K562 (cell line): Measurements from ENCODE around the gene BRAF. TPM values are rescaled to one million over a fixed set of nuclear protein-coding genes. Genes with fewer than 3 reads are reported as not detected.

Source experiments
- ATAC-seq: fragments of 200-7000 bp; cut with Tn5 transposase; 3 replicates; pipeline ENCODE4 v1.9.1; 2020; ENCODE audit warnings: moderate library complexity
- BruUV-seq: library from RNA; stranded (reverse); fragments of 400-500 nt; replicated peaks from 2 replicates; lab custom pipeline; 2021; lab: Mats Ljungman, UMichigan
- CTCF ChIA-PET: fragments of 300-600 bp; formaldehyde crosslinking; extraction: SDS; loops from one replicate; lab custom pipeline; 2021; ENCODE audit warnings: low intra/inter-chr PET ratio; lab: Yijun Ruan, JAX
- POLR2A ChIA-PET: fragments of 300-600, 350-650 bp; sonication (Branson Sonifier 250); formaldehyde crosslinking; extraction: SDS; loops from one replicate; lab custom pipeline; 2021; ENCODE audit warnings: antibody characterized with exemption, inconsistent platforms; lab: Yijun Ruan, JAX
- DNase-seq, 4 experiments: peaks; one replicate each; pipeline versions ENCODE4 v3.0.0 to v3.0.0-alpha.2; 2011 to 2018; ENCODE audit warnings: low spot score in 3 of 4, mixed read lengths in 3 of 4; ENCODE audit errors: extremely low read depth in 1 of 4
- FAIRE-seq: peaks from 2 replicates; lab custom pipeline; 2011; peaks lifted over from hg19 to GRCh38; lab: Jason Lieb, UNC
- H2AFZ ChIP-seq: 2 replicates; pipeline ENCODE4 v1.6.0; 2011; ENCODE audit warnings: low read depth, low read length, control low read depth, inconsistent platforms
- H3K27ac ChIP-seq: fragments of 200-600 bp; 3 replicates; pipeline ENCODE4 v1.8.0; 2011; ENCODE audit warnings: low read depth, mild to moderate bottlenecking, control low read depth, inconsistent platforms, low read length, moderate library complexity, mixed read lengths; ENCODE audit errors: extremely low read depth
- H3K27me3 ChIP-seq, 2 experiments: fragments of 300-600 bp in 1 of 2; 2 replicates in 1 of 2; 3 replicates in 1 of 2; pipeline versions ENCODE4 v1.6.0 to v1.8.0; 2011; ENCODE audit warnings: inconsistent platforms in 2 of 2, low read length in 2 of 2, mild to moderate bottlenecking in 1 of 2, mixed read lengths in 1 of 2, moderate library complexity in 1 of 2; ENCODE audit not compliant: control insufficient read depth in 2 of 2, insufficient read depth in 2 of 2
- H3K36me3 ChIP-seq: fragments of 300-600 bp; 3 replicates; pipeline ENCODE4 v1.8.0; 2011; ENCODE audit warnings: mild to moderate bottlenecking, low read length, inconsistent platforms; ENCODE audit not compliant: control insufficient read depth, insufficient read depth
- H3K4me1 ChIP-seq, 2 experiments: fragments of 200-600 bp in 1 of 2; replicated peaks in 1 of 2; 2 replicates in 1 of 2; 3 replicates in 1 of 2; pipeline versions ENCODE4 v1.5.1 to v1.8.0; 2011; ENCODE audit warnings: inconsistent platforms in 2 of 2, low read length in 2 of 2, mild to moderate bottlenecking in 1 of 2, mixed read lengths in 1 of 2, moderate library complexity in 1 of 2; ENCODE audit not compliant: control insufficient read depth in 2 of 2, insufficient read depth in 2 of 2
- H3K4me2 ChIP-seq: 2 replicates; pipeline ENCODE4 v1.6.1; 2011; ENCODE audit warnings: low read length, control low read depth, inconsistent platforms, mixed read lengths; ENCODE audit not compliant: insufficient read depth
- H3K4me3 ChIP-seq: fragments of 200-600 bp; sonication (generic), shearing (Covaris generic); 2 replicates; pipeline ENCODE4 v1.5.1; 2016; ENCODE audit warnings: control low read depth, inconsistent platforms
- H3K79me2 ChIP-seq: fragments of 200-600 bp; 3 replicates; pipeline ENCODE4 v1.8.0; 2011; ENCODE audit warnings: low read length, inconsistent platforms; ENCODE audit not compliant: control insufficient read depth, insufficient read depth
- H3K9ac ChIP-seq, 2 experiments: 2 replicates each; pipeline versions ENCODE4 v1.6.0 to v1.6.1; 2011; ENCODE audit warnings: low read depth in 2 of 2, low read length in 2 of 2, control low read depth in 1 of 2, inconsistent platforms in 1 of 2, mild to moderate bottlenecking in 1 of 2, mixed read lengths in 1 of 2; ENCODE audit not compliant: insufficient read depth in 1 of 2
- H3K9me1 ChIP-seq: one replicate; pipeline ENCODE4 v1.6.0; 2011; ENCODE audit warnings: inconsistent platforms, mild to moderate bottlenecking, low read length, moderate library complexity; ENCODE audit not compliant: control insufficient read depth, insufficient read depth
- H3K9me3 ChIP-seq: replicated peaks from 2 replicates; pipeline ENCODE4 v1.5.1; 2011; ENCODE audit warnings: low read depth, low read length, inconsistent platforms; ENCODE audit not compliant: control insufficient read depth, insufficient read depth
- H4K20me1 ChIP-seq: replicated peaks from 2 replicates; pipeline ENCODE4 v1.6.1; 2011; ENCODE audit warnings: low read length, inconsistent platforms, mixed read lengths; ENCODE audit not compliant: control insufficient read depth, insufficient read depth
- CBX3 ChIP-seq, 2 experiments: IDR thresholded peaks; 1 replicate in 1 of 2; 2 replicates in 1 of 2; pipeline ENCODE4 v1.6.1; 2012; ENCODE audit warnings: inconsistent platforms in 2 of 2, low read length in 2 of 2, borderline replicate concordance in 1 of 2, control low read depth in 1 of 2
- E2F3 ChIP-seq: fragments of 250-450 bp; sonication (Bioruptor Pico); IDR thresholded peaks from 2 replicates; pipeline ENCODE4 v1.4.0; 2020; ENCODE audit warnings: mild to moderate bottlenecking
- ETV1 ChIP-seq: fragments of 450-650 bp; conservative IDR thresholded peaks from 2 replicates; pipeline ENCODE4 v1.6.1; 2016; ENCODE audit warnings: missing genetic modification characterization, control low read depth, low read depth, missing compliant biosample characterization
- GABPA ChIP-seq: fragments of 200-800 bp; sonication (Bioruptor generic); conservative IDR thresholded peaks from 2 replicates; pipeline ENCODE4 v1.6.1; 2016; ENCODE audit warnings: low read depth, missing genetic modification characterization, missing compliant biosample characterization
- HDAC6 ChIP-seq: IDR thresholded peaks from 2 replicates; pipeline ENCODE4 v1.6.1; 2012; ENCODE audit warnings: low read depth, mild to moderate bottlenecking, control low read depth, inconsistent platforms, low read length, moderate library complexity
- JUND ChIP-seq, 2 experiments: IDR thresholded peaks; 2 replicates in 1 of 2; 3 replicates in 1 of 2; pipeline ENCODE4 v1.6.1; 2011; ENCODE audit warnings: borderline replicate concordance in 2 of 2, low read depth in 2 of 2, low read length in 2 of 2, improper control_type of control experiment in 1 of 2, missing biosample characterization in 1 of 2, missing genetic modification characterization in 1 of 2, missing genetic modification reagents in 1 of 2
- NBN ChIP-seq: fragments of 450-650 bp; IDR thresholded peaks from 2 replicates; pipeline ENCODE4 v1.6.1; 2016; ENCODE audit warnings: low read depth, mild to moderate bottlenecking
- RAD51 ChIP-seq: fragments of 450-650 bp; IDR thresholded peaks from 2 replicates; pipeline ENCODE4 v1.7.1; 2016; ENCODE audit warnings: low read depth, mild to moderate bottlenecking, borderline replicate concordance
- ZNF133 ChIP-seq: fragments of 250-450 bp; sonication (Bioruptor Pico); IDR thresholded peaks from 2 replicates; pipeline ENCODE4 v1.4.0; 2020; ENCODE audit warnings: mild to moderate bottlenecking
- ZNF197 ChIP-seq: fragments of 200-800 bp; sonication (Bioruptor generic); IDR thresholded peaks from 2 replicates; pipeline ENCODE4 v1.6.1; 2016; ENCODE audit warnings: low read depth, missing genetic modification characterization, missing compliant biosample characterization
- ZNF274 ChIP-seq: IDR thresholded peaks from 2 replicates; pipeline ENCODE4 v1.6.1; 2011; ENCODE audit warnings: low read depth, mild to moderate bottlenecking, low read length, moderate library complexity, borderline replicate concordance
- ZNF41 ChIP-seq: fragments of 250-450 bp; sonication (Bioruptor Pico); conservative IDR thresholded peaks from 2 replicates; pipeline ENCODE4 v1.4.0; 2020; ENCODE audit warnings: mild to moderate bottlenecking
- ZNF668 ChIP-seq: fragments of 250-450 bp; sonication (Bioruptor Pico); IDR thresholded peaks from 2 replicates; pipeline ENCODE4 v1.8.0; 2022; ENCODE audit warnings: mild to moderate bottlenecking, inconsistent platforms
- WGBS: fragments of 100-300 bp; shearing (Covaris generic); methylation state at CpG from one replicate; pipeline ENCODE4 v1.1.6; 2016; ENCODE audit warnings: low coverage, mixed read lengths; ENCODE audit not compliant: insufficient coverage; ENCODE audit errors: missing lambda C conversion rate; 5-methylcytosine and 5-hydroxymethylcytosine counted together
- in situ Hi-C: fragments of 300-500 bp; cut with MboI; formaldehyde crosslinking; loops from 4 replicates; pipeline ENCODE4 v1.15.0; 2018; ENCODE audit warnings: inconsistent platforms, mixed read lengths
- intact Hi-C: fragments of 100-400 bp; cut with micrococcal nuclease; formaldehyde crosslinking; loops from 2 replicates; pipeline ENCODE4 v1.14.2; 2022
- polyA plus RNA-seq, 8 experiments: library from polyadenylated mRNA; depleted of rRNA in 4 of 8; stranded (reverse) in 5 of 8; unstranded in 3 of 8; fragments of >200 nt; fragmentation: Nextera tagmentation in 2 of 8; fragmentation: Illumina TruSeq in 1 of 8; extraction: Ambion mirVana in 2 of 8; extraction: Trizol in 1 of 8; gene quantifications; 2 replicates each; pipeline versions ENCODE4 v1.2.1 to v1.2.3, GENCODE V29; 2011 to 2014; ENCODE audit warnings: inconsistent platforms in 1 of 8, missing spikeins in 1 of 8
- total RNA-seq, 7 experiments: library from RNA; depleted of rRNA in 6 of 7; stranded (reverse); fragments of >200 nt in 6 of 7; fragmentation: Illumina TruSeq in 2 of 7; extraction: Trizol in 2 of 7; gene quantifications; 2 replicates each; pipeline versions ENCODE4 v1.2.1 to v1.2.3, GENCODE V29; 2011 to 2021; ENCODE audit warnings: low replicate concordance in 1 of 7
- TF ChIP-seq, protein P1 (sequence below): IDR thresholded peaks from 2 replicates; pipeline ENCODE4 v1.6.1; 2014; ENCODE audit warnings: antibody characterized with exemption

BRAF gene
- total and polyA plus RNA-seq, 9 of the 15 experiments (the other 6 are each of a cell fraction or from before 2014, with no cell fraction given) = 3.6 to 38.3 (median 21.9) TPM

DNA sequence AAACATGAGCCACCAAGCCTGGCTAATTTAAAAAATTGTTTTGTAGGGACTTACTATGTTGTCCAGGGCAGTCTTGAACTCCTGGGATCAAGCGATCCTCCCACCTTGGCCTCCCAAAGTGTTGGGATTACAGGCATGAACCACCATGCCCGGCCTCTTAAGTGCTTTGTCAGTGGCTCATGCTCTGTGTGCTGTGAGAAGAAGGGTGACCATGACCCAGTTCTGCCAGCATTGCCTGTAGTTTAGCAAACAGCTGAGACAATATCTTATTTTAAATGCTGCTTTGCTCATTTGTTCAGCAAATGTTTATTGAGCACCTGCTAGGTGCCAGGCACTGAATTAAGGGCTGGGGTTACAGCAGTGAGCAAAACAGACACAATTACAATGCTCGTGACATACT, 243.0 kb downstream of the BRAF start:
- no TSS peak for BruUV-seq
- ATAC-seq (no peak), DNase-seq (no peak), FAIRE-seq (no peak)
- H3K4me1 ChIP-seq = peaks cover 0 to 9% of the 10 kb centered on the region in 2 experiments; a peak in 1 of 5 replicates
- no peak overlapping the region for H3K4me3 ChIP-seq
- H3K4me2 ChIP-seq = no peak overlapping the region
- H3K27ac ChIP-seq = no peak overlapping the region
- H3K9me3 ChIP-seq = no peaks in the 10 kb centered on the region
- 54% methylated on average over 3 of the region's 3 CpGs for whole genome bisulfite sequencing
- no peak overlapping the region for H3K9ac ChIP-seq
- ChIA-PET POLR2A (interaction anchor here (1.7 kb wide), 1 partner anchor 26 kb away, joined by 4 read pairs; no protein-coding TSS in a partner anchor), CTCF (no interaction called here)
- in situ Hi-C loops (no loop called here), intact Hi-C loops (no loop called here)
- H3K79me2 ChIP-seq = no peaks in the 10 kb centered on the region
- no peaks in the 10 kb centered on the region for H3K9me1 ChIP-seq
- H3K36me3 ChIP-seq = peaks cover 6% of the 10 kb centered on the region; the same call in 1 of the 3 replicates
- TF ChIP-seq GABPA (tag) = no peak
- no peak for TF ChIP-seq ZNF197 (CRISPR knock-in tag)
- H3K27me3 ChIP-seq = no peaks in the 10 kb centered on the region
- H2AFZ ChIP-seq = no peak overlapping the region
- peaks cover 7% of the 10 kb centered on the region; the same call in 1 of the 2 replicates for H4K20me1 ChIP-seq

DNA sequence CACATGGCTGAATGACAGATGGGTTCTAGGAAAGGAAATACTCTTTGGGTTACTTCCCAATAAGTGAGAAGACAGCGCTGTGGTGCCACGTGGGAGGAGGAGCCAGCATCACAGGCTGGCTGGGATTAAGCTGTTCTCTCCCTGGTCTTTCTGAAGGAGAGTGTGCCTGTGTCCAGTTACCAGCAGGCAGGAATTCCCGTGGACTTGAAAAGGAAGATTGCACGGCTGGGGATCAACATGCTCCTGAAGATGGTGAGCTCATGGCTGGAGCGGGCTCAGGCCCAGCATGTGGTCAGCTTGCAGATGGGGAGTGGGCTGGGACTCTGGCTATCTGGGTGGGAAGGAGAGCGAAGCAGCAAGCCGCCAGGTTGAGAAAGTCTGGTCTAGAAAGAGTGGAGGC, 243.8 kb downstream of the BRAF start:
- CTCF ChIA-PET = no interaction called here
- no peaks in the 10 kb centered on the region for H3K9me3 ChIP-seq

More for the DNA sequence above, 243.8 kb downstream of the BRAF start:
- Histone ChIP-seq H3K36me3 (peaks cover 6% of the 10 kb centered on the region; the same call in 1 of the 3 replicates), H3K9me1 (no peaks in the 10 kb centered on the region), H3K4me3 (no peak overlapping the region), H3K4me2 (no peak overlapping the region), H3K27me3 (no peaks in the 10 kb centered on the region), H3K4me1 (peaks cover 0 to 9% of the 10 kb centered on the region in 2 experiments; a peak in 1 of 5 replicates), H3K9ac (no peak overlapping the region; a peak in 1 of 4 replicates), H3K27ac (no peak overlapping the region), H4K20me1 (peaks cover 7% of the 10 kb centered on the region; the same call in 1 of the 2 replicates), H2AFZ (no peak overlapping the region), H3K79me2 (no peaks in the 10 kb centered on the region)
- POLR2A ChIA-PET = interaction anchor here (1.0 to 1.7 kb wide), 2 partner anchors 18 to 25 kb away, joined by 3 to 4 read pairs; no protein-coding TSS in a partner anchor
- DNase-seq (no peak), ATAC-seq (no peak), FAIRE-seq (no peak)
- in situ Hi-C loops (no loop called here), intact Hi-C loops (no loop called here)
- WGBS = 69% methylated on average over 7 of the region's 7 CpGs
- no TSS peak for BruUV-seq
- TF ChIP-seq NBN (no peak), JUND (IDR thresholded peaks at IDR 0.05; ENCODE audit: borderline replicate concordance, low read depth, low read length) (no peak), JUND (tag; IDR thresholded peaks at IDR 0.05; ENCODE audit: borderline replicate concordance, low read depth, low read length) (no peak), ZNF41 (no peak), E2F3 (no peak), ZNF668 (CRISPR knock-in tag) (no peak), ZNF274 (no peak), ZNF133 (CRISPR knock-in tag) (no peak), HDAC6 (no peak), RAD51 (no peak), ETV1 (tag) (no peak), CBX3 (IDR thresholded peaks at IDR 0.05; ENCODE audit: borderline replicate concordance in 1 of 2, low read length in 2 of 2) (no peak)
- TF ChIP-seq, protein P1, sequence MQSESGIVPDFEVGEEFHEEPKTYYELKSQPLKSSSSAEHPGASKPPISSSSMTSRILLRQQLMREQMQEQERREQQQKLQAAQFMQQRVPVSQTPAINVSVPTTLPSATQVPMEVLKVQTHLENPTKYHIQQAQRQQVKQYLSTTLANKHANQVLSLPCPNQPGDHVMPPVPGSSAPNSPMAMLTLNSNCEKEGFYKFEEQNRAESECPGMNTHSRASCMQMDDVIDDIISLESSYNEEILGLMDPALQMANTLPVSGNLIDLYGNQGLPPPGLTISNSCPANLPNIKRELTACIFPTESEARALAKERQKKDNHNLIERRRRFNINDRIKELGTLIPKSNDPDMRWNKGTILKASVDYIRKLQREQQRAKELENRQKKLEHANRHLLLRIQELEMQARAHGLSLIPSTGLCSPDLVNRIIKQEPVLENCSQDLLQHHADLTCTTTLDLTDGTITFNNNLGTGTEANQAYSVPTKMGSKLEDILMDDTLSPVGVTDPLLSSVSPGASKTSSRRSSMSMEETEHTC = no peak
